ENCODE results near the gene HECTD4.
A peak's percentile ranks its signal among the peaks of the same experiment; 100 is the strongest.
"Not testable (repeated sequence)": the region's sequence is repeated elsewhere in the genome, so short reads cannot be mapped to it uniquely, and the experiment has no call there.

Gene HECTD4

GRCh38 chr12:112352921-112353320 lies 29.3 kb downstream of the HECTD4 start:
- DNase-seq, result no peak

DNA sequence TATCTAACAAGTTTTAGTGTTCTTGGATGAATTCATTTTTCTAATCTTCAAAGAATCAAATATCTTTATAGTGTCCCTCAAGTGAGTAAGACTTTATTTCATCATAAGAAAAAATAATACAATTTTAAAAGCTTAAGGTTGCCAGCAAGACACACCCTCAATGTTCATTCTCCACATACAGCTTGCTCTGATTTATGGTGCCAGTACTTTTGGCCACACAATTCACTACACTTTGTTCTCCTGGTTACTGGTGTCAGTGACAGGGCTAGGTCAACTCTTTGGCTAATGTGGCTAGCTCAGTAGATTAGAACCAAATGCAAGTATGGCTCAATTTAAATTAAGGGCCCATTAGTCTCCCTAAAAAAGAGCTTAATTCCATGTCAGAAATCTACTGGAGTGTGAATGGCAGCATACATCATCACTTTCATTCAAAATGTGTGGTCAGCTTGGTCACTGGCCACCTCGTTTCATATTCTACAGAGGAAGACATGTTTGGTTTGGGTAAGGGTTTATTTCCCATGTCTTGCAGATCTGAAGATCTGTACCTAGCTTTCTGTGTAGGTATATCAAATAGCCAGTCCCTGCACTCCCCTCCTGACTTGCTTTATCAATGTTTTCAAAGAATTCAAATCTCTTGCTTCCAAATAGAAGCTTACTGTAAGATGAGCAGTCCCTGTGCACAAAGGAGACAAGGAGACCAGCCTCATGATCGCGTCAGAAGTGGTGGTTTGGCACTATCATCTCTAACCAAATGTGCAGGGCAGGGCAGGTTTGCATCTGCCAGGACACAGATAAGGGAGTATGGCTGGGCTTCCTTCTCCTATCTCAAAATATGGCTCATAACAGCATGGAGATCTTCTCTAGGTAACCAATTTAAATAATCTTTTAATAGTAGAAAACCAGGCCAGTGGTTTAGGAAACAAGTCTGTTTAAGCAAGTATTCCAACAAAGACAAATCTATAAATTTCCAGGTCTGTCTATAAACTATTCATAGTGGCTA lies 31.3 kb downstream of the HECTD4 start:
- no peak for DNase-seq

GRCh38 chr12:112349431-112349830 lies 32.8 kb downstream of the HECTD4 start:
- DNase-seq, result peak; percentile 85

GRCh38 chr12:112348926-112349325 lies 33.3 kb downstream of the HECTD4 start:
- DNase-seq, result not testable (repeated sequence)

GRCh38 chr12:112347581-112347982 lies 34.6 kb downstream of the HECTD4 start:
- DNase-seq, result peak; percentile 64

DNA sequence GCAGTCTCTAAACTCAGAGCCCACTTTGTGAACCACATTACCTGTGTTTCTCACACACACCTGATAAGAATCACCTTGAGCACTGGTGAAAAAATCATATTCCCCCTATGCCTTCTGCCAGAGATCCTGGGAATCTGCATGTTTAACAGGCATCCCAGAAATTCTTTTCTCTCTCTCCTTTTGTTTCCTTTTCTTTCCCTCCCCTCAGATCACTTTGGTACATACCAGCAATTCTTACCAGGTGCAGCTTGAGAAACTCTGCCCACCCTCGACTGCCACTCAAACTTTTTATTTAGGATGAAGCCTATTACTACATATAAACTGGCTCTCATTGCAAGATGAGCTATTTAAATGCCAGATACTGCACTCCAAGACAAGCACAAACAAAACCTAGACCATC lies 36.0 kb downstream of the HECTD4 start:
- no peak for DNase-seq

GRCh38 chr12:112344220-112344619 lies 38.0 kb downstream of the HECTD4 start:
- no peak for DNase-seq

DNA sequence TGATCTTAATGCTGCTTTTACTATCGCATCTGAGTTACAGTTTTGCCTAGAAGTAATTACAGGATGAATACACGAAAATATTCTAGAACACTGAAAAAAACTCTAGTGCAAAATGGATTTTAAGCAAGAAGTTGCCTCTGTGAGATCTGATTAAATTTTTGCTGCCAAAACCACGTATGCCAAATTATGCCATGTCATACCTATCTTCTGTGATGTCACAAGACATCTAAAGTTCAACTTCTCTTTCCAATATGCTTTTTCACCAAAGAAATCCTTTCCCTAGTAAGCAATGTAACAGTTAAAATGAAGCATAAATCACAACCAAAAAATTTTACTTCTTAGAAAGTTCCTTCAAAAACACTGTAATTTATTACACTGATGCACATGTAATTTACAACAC lies 39.6 kb downstream of the HECTD4 start:
- no peak for DNase-seq

GRCh38 chr12:112341046-112341825 lies 41.0 kb downstream of the HECTD4 start:
- DNase-seq, result peak; percentile 6

- DNase-seq, result no peak
Observed at GRCh38 chr12:112340230-112340629, 42.0 kb downstream of the HECTD4 start.

DNA sequence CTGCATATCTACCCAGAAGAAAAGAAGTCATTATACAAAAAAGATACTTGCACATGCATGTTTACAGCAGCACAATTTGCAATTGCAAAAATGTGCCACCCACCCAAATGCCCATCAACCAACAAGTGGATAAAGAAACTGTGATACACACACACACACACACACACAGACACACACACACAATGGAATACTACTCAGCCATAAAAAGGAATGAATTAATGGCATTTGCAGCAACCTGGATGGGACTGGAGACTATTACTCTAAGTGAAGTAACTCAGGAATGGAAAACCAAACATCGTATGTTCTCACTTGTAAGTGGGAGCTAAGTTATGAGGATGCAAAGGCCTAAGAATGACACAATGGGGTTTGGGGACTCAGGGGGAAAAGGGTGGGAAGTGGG lies 47.2 kb downstream of the HECTD4 start:
- DNase-seq, result not testable (repeated sequence)

- DNase-seq, result no peak
Observed at GRCh38 chr12:112333019-112333418, 49.2 kb downstream of the HECTD4 start.

DNA sequence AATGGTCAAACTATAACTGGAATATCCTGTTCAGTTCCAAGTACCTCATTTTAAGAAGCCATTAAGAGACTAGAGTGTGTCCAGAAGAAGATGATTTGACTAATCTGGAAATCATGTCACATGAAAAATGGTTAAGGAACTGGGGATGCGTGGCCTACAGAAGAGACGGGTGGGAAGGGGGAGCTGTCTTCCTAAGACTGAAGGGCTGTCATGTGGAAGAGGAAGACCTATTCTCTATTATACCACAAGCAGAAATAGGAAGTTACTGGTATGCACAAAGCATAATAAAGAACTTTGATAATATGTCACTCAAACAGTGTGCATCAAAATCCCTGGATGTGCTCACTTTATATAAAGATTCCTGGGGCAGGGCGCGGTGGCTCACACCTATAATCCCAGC lies 50.3 kb downstream of the HECTD4 start:
- DNase-seq, result no peak

- no peak for DNase-seq
Observed at GRCh38 chr12:112330706-112331105, 51.5 kb downstream of the HECTD4 start.

- DNase-seq, result no peak
Observed at GRCh38 chr12:112328456-112329124, 53.6 kb downstream of the HECTD4 start.

GRCh38 chr12:112327209-112327938 lies 54.9 kb downstream of the HECTD4 start:
- no peak for DNase-seq

DNA sequence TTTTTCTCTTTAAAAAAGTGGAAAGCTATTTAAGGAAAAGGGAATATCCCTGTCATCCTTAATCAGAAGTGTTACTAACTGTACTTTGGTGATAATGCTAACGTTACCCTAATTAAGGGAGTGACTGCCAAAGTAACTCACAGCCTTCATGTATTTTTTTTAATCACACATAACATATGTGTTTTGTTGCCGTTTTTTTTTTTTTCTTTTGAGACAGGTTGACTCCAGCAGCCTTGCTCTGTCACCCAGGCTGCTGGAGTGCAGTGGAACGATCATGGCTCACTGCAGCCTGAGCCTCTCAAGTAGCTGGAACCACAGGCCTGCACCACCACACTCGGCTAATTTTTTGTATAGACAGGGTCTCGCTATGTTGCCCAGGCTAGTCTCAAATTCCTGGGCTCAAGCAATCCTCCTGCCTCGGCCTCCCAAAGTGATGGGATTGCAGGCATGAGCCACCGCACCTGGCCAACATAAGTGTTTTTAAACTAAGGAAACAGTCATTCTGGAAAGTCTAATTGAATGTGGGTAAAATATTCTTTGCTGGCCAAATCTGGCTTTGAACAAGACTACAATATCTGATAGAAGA lies 56.5 kb downstream of the HECTD4 start:
- DNase-seq, result no peak

- no peak for DNase-seq
Observed at GRCh38 chr12:112325157-112325556, 57.1 kb downstream of the HECTD4 start.

DNA sequence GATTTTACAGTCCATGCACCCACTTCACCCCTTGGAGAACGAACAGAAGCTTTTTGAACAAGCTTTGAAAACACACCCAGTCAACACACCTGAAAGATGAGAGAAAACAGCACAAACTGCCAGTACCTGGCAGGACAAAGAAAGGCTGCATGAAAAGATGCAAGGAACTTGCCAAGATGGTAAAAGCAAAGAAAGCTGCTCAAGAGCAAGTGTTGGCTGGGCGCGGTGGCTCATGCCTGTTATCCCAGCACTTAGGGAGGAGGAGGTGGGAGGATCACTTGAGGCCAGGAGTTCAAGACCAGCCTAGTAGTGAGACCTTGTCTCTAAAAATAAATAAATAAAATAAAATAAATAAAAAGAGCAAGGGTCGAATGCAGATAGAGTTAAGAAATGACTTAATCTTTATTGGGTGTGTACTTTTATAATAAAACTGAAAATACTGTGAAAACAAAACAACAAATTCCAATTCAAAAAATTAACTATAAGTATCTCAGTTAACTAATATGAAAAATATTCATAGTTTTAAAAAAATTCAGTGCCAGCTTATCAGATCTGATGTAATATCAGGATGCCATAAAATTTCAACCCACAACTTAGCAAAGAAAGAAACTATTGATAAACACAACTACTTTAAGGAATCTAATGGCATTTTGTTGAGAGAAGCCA lies 59.2 kb downstream of the HECTD4 start:
- no peak for DNase-seq

- DNase-seq, result no peak
Observed at GRCh38 chr12:112322441-112322840, 59.8 kb downstream of the HECTD4 start.

GRCh38 chr12:112321245-112321644 lies 61.0 kb downstream of the HECTD4 start:
- no peak for DNase-seq

DNA sequence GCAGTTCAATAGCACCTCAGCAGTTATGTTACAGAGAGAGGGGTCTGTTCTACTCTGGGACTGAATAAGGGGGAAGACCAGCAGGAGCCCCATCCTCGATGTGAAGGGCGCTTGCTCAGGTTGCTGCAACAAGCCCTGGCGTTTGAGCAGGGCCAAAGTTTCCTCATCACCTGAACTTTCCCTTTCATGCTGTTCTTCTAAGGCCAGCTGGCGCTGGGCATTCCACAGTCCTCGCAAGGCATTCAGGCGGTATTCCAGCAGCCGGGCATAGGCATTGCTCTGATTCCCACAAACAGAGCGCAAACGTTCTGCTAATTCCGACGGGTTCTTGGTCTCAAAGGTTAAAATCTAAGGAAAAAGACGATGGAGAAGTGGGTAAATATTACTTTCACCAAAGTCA lies 62.8 kb downstream of the HECTD4 start:
- no peak for DNase-seq
